ENCODE results near the gene PTPRN2. TPM values are rescaled to one million over a fixed set of nuclear protein-coding genes. Genes with fewer than 3 reads are reported as not detected.

PTPRN2 gene
- total and polyA plus RNA-seq, 9 of the 15 experiments (the other 6 are each of a cell fraction or from before 2014, with no cell fraction given) = not detected

DNA sequence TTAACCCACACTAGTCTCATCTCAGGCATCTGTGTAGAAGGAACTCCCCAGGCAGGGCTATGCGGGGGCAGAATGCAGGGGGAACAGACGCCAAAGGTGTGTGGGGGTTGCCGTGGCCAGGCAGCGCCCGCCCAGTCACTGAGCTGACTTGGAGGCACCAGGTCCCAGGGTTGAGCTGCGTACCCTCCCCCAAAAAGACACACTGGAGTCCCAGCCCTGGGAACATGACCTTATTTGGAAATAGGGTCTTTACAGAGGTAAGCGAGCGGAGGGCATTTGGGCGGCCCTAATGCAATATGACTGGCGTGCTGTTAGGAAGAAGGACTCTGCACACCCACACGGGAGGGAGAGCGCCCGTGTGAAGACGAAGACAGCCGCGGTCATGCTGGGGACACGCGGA is 976.3 kb downstream of the PTPRN2 start:
- ATAC-seq (no peak), DNase-seq (ENCODE audit: extremely low read depth in 1 of 4, low spot score in 3 of 4) (no peak), FAIRE-seq (no peak)
- no TSS peak for BruUV-seq (replicated peaks)
- Histone ChIP-seq H4K20me1 (replicated peaks; ENCODE audit: control insufficient read depth, insufficient read depth, low read length) (peaks cover 12% of the 10 kb centered on the region; the same call in 1 of the 2 replicates), H2AFZ (ENCODE audit: low read depth, low read length) (no peak overlapping the region), H3K79me2 (ENCODE audit: control insufficient read depth, insufficient read depth, low read length) (no peaks in the 10 kb centered on the region), H3K36me3 (ENCODE audit: control insufficient read depth, insufficient read depth, low read length) (no peaks in the 10 kb centered on the region), H3K9me3 (replicated peaks; ENCODE audit: control insufficient read depth, insufficient read depth, low read depth, low read length) (no peaks in the 10 kb centered on the region), H3K9ac (ENCODE audit: insufficient read depth in 1 of 2, low read depth in 2 of 2, low read length in 2 of 2) (no peak overlapping the region), H3K4me2 (ENCODE audit: insufficient read depth, low read length) (no peak overlapping the region), H3K4me1 (replicated peaks in 1 of 2; ENCODE audit: control insufficient read depth in 2 of 2, insufficient read depth in 2 of 2, low read length in 2 of 2) (peaks cover 0 to 26% of the 10 kb centered on the region in 2 experiments; a peak in 1 of 5 replicates), H3K9me1 (ENCODE audit: control insufficient read depth, insufficient read depth, low read length) (no peaks in the 10 kb centered on the region), H3K27me3 (ENCODE audit: control insufficient read depth in 2 of 2, insufficient read depth in 2 of 2, low read length in 2 of 2) (peaks cover 77 to 94% of the 10 kb centered on the region in 2 experiments), H3K4me3 (no peak overlapping the region), H3K27ac (ENCODE audit: extremely low read depth, low read depth, low read length) (no peak overlapping the region)
- ChIA-PET POLR2A (no interaction called here), CTCF (ENCODE audit: low intra/inter-chr PET ratio) (no interaction called here)
- in situ Hi-C loops (cut with MboI) (no loop called here), intact Hi-C loops (cut with micrococcal nuclease) (no loop called here)
- TF ChIP-seq XRCC3 (IDR thresholded peaks at IDR 0.05) (no peak), SIN3A (IDR thresholded peaks at IDR 0.05; ENCODE audit: borderline replicate concordance in 2 of 2, control insufficient read depth in 1 of 2, low read depth in 2 of 2, low read length in 2 of 2) (no peak), ZFPM2 (CRISPR knock-in tag; IDR thresholded peaks at IDR 0.05) (no peak), ZNF311 (CRISPR knock-in tag; IDR thresholded peaks at IDR 0.05) (no peak), ZNF24 (IDR thresholded peaks at IDR 0.05) (no peak), ZSCAN32 (CRISPR knock-in tag; IDR thresholded peaks at IDR 0.05) (no peak), RBM25 (IDR thresholded peaks at IDR 0.05; ENCODE audit: low read depth, low read length, severe bottlenecking) (no peak), MAFF (IDR thresholded peaks at IDR 0.05; ENCODE audit: low read length) (no peak), SREBF1 (IDR thresholded peaks at IDR 0.05; ENCODE audit: borderline replicate concordance, low read depth, low read length) (no peak), HDAC2 (IDR thresholded peaks at IDR 0.05) (no peak), ZNF253 (CRISPR knock-in tag; conservative IDR thresholded peaks at IDR 0.05) (no peak), ZNF165 (CRISPR knock-in tag; IDR thresholded peaks at IDR 0.05; ENCODE audit: borderline replicate concordance) (no peak), EHMT2 (IDR thresholded peaks at IDR 0.05) (no peak), SMARCA4 (IDR thresholded peaks at IDR 0.05) (no peak), MCM2 (IDR thresholded peaks at IDR 0.05; ENCODE audit: low read depth) (no peak)
- TF ChIP-seq, protein P1, sequence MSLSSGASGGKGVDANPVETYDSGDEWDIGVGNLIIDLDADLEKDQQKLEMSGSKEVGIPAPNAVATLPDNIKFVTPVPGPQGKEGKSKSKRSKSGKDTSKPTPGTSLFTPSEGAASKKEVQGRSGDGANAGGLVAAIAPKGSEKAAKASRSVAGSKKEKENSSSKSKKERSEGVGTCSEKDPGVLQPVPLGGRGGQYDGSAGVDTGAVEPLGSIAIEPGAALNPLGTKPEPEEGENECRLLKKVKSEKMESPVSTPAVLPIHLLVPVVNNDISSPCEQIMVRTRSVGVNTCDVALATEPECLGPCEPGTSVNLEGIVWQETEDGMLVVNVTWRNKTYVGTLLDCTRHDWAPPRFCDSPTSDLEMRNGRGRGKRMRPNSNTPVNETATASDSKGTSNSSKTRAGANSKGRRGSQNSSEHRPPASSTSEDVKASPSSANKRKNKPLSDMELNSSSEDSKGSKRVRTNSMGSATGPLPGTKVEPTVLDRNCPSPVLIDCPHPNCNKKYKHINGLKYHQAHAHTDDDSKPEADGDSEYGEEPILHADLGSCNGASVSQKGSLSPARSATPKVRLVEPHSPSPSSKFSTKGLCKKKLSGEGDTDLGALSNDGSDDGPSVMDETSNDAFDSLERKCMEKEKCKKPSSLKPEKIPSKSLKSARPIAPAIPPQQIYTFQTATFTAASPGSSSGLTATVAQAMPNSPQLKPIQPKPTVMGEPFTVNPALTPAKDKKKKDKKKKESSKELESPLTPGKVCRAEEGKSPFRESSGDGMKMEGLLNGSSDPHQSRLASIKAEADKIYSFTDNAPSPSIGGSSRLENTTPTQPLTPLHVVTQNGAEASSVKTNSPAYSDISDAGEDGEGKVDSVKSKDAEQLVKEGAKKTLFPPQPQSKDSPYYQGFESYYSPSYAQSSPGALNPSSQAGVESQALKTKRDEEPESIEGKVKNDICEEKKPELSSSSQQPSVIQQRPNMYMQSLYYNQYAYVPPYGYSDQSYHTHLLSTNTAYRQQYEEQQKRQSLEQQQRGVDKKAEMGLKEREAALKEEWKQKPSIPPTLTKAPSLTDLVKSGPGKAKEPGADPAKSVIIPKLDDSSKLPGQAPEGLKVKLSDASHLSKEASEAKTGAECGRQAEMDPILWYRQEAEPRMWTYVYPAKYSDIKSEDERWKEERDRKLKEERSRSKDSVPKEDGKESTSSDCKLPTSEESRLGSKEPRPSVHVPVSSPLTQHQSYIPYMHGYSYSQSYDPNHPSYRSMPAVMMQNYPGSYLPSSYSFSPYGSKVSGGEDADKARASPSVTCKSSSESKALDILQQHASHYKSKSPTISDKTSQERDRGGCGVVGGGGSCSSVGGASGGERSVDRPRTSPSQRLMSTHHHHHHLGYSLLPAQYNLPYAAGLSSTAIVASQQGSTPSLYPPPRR (CRISPR knock-in tag; IDR thresholded peaks at IDR 0.05; ENCODE audit: borderline replicate concordance) = no peak
- WGBS (ENCODE audit: insufficient coverage, low coverage, missing lambda C conversion rate) = 14% methylated on average over 18 of the region's 18 CpGs
